Erythroblast (primary cell): ENCODE data around the gene CYP4A22.

Experiments used
- GATA1 ChIP-seq: IDR thresholded peaks from 2 replicates; pipeline ENCODE4 v1.6.1; 2011; ENCODE audit warnings: low read depth, mild to moderate bottlenecking, control low read depth, low read length, moderate library complexity
- POLR2A ChIP-seq: IDR thresholded peaks from 2 replicates; pipeline ENCODE4 v1.6.1; 2011; ENCODE audit warnings: mild to moderate bottlenecking, low read length

- TF ChIP-seq POLR2A (no peak), GATA1 (no peak)
These were observed 9.0 kb upstream of the CYP4A22 start for GRCh38 chr1:47128221-47128620.
